GM18907 (cell line): ENCODE results near the gene THSD4.

ENCODE experiments used
- ATAC-seq: cut with Tn5 transposase; IDR thresholded peaks from one replicate; pipeline ENCODE4 v1.9.1; 2021; ENCODE audit warnings: mild to moderate bottlenecking, moderate library complexity; ENCODE audit not compliant: unreplicated experiment

THSD4 gene

GRCh38 chr15:71549697-71550096 is 434.4 kb downstream of the THSD4 start:
- ATAC-seq: no peak

- ATAC-seq: no peak
These were observed 436.3 kb downstream of the THSD4 start for GRCh38 chr15:71551566-71551965.

- no peak for ATAC-seq
These were observed 443.8 kb downstream of the THSD4 start for GRCh38 chr15:71559098-71559497.

- no peak for ATAC-seq
These were observed 444.3 kb downstream of the THSD4 start for GRCh38 chr15:71559616-71560015.

- no peak for ATAC-seq
These were observed 447.0 kb downstream of the THSD4 start for GRCh38 chr15:71562251-71562650.

- ATAC-seq: no peak
These were observed 448.9 kb downstream of the THSD4 start for GRCh38 chr15:71564217-71564616.

GRCh38 chr15:71565006-71565405 is 449.7 kb downstream of the THSD4 start:
- no peak for ATAC-seq

GRCh38 chr15:71565631-71566160 is 450.4 kb downstream of the THSD4 start:
- no peak for ATAC-seq

GRCh38 chr15:71566226-71566625 is 451.0 kb downstream of the THSD4 start:
- no peak for ATAC-seq

GRCh38 chr15:71567173-71567572 is 451.9 kb downstream of the THSD4 start:
- no peak for ATAC-seq

GRCh38 chr15:71568227-71568626 is 453.0 kb downstream of the THSD4 start:
- no peak for ATAC-seq

- no peak for ATAC-seq
These were observed 455.5 kb downstream of the THSD4 start for GRCh38 chr15:71570736-71571135.

- ATAC-seq: no peak
These were observed 456.4 kb downstream of the THSD4 start for GRCh38 chr15:71571641-71572040.

GRCh38 chr15:71572452-71573053 is 457.3 kb downstream of the THSD4 start:
- ATAC-seq: no peak

GRCh38 chr15:71573599-71573998 is 458.3 kb downstream of the THSD4 start:
- no peak for ATAC-seq

- ATAC-seq: no peak
These were observed 460.3 kb downstream of the THSD4 start for GRCh38 chr15:71575474-71576045.

- no peak for ATAC-seq
These were observed 461.8 kb downstream of the THSD4 start for GRCh38 chr15:71577071-71577470.

GRCh38 chr15:71581398-71581930 is 466.2 kb downstream of the THSD4 start:
- ATAC-seq: no peak

GRCh38 chr15:71585159-71585558 is 469.9 kb downstream of the THSD4 start:
- no peak for ATAC-seq

GRCh38 chr15:71586463-71586862 is 471.2 kb downstream of the THSD4 start:
- no peak for ATAC-seq

GRCh38 chr15:71588746-71589145 is 473.5 kb downstream of the THSD4 start:
- ATAC-seq: no peak

GRCh38 chr15:71591057-71591456 is 475.8 kb downstream of the THSD4 start:
- no peak for ATAC-seq
